Measurements from ENCODE around the gene MSL3.

GRCh38 chrX:11728556-11728955 is 29.5 kb upstream of the MSL3 start:
- TF ChIP-seq POLR2AphosphoS5 (IDR thresholded peaks at IDR 0.05; ENCODE audit: insufficient read depth in 1 of 2, low read depth in 1 of 2) (no peak), POLR2A (IDR thresholded peaks at IDR 0.05) (no peak)
- TF ChIP-seq, protein P1, sequence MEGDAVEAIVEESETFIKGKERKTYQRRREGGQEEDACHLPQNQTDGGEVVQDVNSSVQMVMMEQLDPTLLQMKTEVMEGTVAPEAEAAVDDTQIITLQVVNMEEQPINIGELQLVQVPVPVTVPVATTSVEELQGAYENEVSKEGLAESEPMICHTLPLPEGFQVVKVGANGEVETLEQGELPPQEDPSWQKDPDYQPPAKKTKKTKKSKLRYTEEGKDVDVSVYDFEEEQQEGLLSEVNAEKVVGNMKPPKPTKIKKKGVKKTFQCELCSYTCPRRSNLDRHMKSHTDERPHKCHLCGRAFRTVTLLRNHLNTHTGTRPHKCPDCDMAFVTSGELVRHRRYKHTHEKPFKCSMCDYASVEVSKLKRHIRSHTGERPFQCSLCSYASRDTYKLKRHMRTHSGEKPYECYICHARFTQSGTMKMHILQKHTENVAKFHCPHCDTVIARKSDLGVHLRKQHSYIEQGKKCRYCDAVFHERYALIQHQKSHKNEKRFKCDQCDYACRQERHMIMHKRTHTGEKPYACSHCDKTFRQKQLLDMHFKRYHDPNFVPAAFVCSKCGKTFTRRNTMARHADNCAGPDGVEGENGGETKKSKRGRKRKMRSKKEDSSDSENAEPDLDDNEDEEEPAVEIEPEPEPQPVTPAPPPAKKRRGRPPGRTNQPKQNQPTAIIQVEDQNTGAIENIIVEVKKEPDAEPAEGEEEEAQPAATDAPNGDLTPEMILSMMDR (IDR thresholded peaks at IDR 0.05), result no peak
